Inflammatory macrophage (primary cell): ENCODE measurements around the gene ANKDD1A.
A peak's percentile ranks its signal among the peaks of the same experiment; 100 is the strongest.

Source experiments
- DNase-seq, 2 donors: peaks; one replicate each; pipeline ENCODE4 v3.0.0-alpha.2; 2020 to 2022
- total RNA-seq, 18 experiments: gene quantifications; one replicate each; lab custom pipeline; 2026; ENCODE audit warnings: mixed read lengths in 6 of 18, inconsistent platforms in 2 of 18; lab: John Stamatoyannopoulos, UW

Gene ANKDD1A
- 0.65 to 7.6 (median 1.8) reads per million in 18 experiments for total RNA-seq

DNA sequence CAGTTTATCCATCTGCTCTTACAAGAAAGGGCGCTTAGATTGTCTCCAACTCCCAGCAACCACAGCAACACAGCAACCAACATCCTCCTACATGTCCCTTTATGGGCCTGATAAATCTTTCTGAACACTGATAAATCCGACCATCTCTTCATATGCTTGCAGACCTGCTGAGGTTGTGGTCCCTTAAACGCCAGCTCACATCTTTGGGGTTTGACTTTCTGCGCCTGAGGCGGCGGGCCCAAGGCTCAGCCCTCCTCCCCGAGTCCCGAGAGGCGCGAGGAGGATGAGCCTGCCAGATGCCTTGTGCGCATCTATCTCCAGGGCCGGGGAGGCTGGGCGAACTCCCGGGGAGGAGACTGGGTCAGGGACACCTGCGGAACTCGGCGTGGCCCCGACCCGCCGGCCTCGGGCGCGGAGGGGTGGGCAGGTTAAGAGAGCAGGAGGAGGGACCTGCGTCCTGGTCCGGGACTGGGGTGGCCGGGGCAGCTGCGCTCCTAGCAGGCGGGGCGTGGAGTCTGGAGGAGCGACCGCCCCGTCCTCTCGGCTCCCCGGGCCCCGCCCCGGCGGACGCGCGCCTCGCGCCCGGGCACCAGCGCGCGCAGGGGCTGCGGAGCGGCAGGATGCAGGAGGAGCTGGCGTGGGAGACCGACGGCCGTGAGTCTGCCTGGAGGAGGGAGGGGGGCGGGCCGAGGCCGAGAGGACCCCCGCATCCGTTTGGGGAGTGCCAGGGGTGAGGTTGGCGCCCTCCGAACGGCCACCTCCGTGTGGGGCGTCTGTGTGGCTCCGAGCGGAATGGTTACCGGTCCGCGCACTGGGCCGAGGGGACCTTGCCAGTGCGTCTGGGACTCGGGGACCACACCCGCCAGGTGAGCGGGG lies at the start of gene ANKDD1A:
Gene ANKDD1A (plus strand): TSS at position 592 of the 876 bp plus-strand sequence. CDS start 29 bp downstream, at position 621.
- DNase-seq = peak in 1 of 2 donors; percentile 26

DNA sequence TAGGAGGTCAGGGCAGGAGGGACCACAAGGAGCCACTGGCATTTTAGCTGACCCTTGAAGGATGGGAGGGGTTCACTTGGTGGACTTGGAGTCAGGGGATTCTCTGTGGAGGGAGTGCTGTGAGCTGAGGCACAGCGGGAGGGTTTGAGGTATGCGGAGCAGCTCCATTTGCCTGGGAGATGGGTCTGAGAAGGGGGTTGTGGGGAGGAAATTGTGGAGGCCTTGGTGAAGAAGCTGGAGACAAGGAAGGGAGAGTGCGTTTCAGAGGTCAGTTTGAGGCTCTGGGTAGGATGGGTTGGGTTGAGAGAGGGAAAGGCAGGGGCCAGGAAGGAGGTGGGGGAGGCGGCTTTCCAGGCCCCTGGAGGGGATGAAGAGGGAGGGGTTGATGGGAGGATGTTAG lies 49.7 kb upstream of the ANKDD1A start:
- DNase-seq = no peak

DNA sequence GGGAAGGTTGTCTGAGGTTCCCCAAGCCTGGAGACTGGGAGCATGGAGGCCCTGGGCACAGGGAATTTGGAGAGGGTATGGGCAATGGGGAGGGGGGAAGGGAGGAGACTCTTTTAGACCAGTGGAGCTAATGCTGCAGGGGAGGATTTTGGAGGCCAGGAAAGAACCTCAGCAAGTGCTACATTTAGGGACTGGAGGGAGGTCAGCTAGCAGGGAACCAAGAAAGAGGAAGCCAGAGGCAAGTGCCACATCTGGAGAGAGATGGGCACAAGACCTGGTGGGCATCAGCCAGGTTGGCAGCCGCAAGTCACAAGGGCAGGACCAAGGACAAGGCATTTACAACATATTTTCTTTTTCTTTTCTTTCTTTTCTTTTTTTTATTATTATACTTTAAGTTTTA lies 49.3 kb upstream of the ANKDD1A start:
- no peak for DNase-seq

DNA sequence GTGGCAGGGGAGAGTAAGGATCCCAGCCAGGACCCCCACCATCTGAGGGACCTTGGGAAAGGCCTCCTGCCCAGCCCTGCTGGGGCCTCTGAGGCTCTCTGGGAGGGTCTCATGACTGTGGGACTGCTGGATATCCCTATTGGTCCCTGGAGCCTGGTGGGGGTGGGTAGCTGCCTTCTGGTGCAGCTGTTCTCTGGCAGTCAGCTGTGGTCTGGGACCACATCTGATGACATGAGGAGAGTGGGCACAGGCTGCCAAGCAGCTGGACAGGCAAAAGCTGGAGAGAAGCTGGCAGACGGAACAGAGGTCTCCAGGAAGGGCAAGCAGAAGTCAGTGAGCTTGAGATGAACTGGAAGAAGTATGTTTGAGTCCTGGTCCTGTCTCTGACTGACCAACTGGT lies 47.6 kb upstream of the ANKDD1A start:
- DNase-seq = no peak

DNA sequence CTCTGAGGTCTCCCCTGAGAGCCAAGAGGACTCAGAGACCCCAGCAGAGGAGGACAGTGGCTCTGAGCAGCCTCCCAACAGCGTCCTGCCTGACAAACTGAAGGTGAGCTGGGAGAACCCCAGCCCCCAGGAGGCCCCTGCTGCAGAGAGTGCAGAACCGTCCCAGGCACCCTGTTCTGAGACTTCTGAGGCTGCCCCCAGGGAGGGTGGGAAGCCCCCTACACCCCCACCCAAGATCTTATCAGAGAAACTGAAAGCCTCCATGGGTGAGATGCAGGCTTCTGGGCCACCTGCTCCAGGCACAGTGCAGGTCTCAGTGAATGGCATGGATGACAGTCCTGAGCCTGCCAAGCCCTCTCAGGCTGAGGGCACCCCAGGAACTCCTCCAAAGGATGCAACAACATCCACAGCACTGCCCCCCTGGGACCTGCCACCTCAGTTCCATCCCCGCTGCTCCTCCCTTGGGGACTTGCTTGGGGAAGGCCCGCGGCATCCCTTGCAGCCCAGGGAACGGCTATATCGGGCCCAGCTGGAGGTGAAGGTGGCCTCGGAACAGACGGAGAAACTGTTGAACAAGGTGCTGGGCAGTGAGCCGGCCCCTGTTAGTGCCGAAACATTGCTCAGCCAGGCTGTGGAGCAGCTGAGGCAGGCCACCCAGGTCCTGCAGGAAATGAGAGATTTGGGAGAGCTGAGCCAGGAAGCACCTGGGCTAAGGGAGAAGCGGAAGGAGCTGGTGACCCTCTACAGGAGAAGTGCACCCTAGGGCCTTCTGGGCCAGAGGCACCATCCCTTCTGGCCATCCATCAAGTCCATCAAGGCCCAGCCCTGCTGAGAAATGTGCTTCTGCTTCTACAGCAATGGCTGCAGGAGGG lies 46.3 kb upstream of the ANKDD1A start:
- DNase-seq = no peak

DNA sequence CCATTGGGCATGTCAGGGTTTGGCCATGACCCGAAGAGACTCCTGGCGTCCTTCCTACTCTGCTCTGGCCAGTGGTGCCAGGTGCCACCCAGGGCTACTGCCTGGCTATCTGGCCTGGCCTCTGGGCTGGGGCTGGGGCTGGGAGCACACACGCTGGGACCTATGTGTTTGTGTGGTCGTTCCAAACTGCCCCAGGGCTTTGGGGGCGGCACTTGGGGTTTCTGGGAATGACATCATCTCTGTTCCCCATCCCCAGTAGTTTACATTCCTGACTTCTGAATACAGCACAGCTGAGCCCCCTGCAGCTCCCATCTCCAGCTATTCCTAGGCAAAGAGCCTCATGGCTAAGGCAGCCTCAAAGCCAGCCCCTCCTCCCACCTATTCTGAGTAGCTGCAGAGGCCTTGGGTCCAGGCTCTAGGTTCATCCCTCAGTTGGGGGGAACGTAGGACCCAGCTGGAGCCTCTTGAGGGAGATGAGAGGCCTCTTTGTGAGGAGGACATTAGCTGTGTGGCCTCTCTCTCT lies 45.6 kb upstream of the ANKDD1A start:
- no peak for DNase-seq

DNA sequence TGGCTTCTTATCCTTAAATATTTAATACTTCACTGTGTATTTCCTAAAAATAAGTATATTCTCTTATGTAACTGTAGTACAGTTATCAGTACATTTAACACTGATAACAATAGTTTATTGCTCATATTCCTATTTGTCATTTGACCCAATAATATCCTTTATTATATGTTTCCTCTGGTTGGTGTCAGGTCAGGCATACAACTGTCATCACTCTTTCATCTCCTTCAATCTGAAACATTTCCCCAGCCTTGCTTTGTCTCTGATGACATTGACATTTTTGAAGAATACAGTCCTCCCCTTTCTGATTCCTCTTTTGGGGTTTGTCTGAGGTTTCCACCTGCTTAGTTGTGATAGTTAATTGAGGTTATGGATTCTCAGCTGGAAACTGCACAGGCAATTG lies 42.2 kb upstream of the ANKDD1A start:
- no peak for DNase-seq

DNA sequence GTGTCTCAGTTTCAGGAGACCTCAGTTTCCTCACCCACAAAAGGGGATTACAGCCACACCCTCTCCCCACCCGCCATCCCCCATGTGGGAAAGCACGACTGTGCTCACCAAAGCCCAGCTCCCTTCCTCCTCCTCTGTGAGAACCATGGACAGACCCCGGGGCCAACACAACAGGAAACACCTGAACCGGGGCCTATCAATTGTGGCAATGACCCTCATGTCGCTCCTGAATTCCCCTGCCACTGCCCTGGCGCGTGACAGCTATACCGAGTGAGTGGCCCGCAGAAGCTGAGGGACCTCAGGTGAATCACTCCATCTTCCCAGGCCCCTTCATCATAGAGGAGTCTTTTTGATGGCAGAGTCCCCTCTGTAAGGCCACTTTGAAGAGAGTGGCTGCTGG lies 41.3 kb upstream of the ANKDD1A start:
- no peak for DNase-seq

DNA sequence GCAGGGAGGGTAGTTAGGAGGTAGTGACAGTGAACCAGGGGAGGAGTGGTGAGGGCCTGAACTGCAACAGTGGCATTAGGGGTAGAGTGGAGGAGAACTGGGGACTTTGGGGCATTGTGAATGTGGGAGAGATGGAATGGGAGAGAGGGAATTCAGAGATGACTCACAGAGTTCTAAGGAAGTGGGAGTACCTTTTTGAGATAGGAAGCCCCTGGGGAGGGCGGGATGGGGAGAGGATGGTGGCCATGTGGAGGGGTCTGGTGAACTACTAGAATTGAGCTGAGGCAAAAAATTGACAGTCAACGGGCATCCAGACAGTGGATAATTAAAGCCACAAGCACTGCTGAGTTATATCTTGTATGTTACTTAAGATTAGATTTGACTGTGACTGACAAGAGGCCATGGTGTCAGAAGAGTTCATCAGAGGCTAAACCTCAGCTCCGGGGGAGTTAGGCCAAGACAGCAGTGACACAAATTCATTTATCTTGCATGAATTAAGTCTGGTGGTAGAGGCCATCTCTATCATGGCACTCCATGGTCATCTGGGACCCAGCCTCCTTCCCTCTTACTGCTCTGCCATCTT lies 36.0 kb upstream of the ANKDD1A start:
- DNase-seq = no peak

DNA sequence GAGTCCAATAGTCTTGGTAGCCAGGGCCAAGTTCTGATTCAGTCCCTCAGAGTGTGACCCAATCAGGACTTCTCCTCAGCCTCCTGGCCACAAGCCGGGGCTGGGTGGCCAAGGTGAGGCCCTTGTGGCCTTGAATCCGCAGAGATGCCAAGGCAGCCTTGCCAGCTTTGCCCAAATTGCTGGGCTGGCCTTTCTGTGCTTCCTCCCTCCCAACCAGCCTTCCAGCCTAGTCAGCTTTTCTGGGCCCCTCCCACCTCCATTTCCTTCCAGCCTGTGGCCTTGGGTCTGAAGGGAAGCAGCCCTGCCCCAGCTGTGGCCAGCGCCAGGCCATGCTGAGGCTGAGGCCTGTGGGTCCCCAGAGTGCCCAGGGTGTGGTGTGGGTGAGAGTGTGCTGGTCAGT lies 34.3 kb upstream of the ANKDD1A start:
- peak; percentile 85 to 87 for DNase-seq

DNA sequence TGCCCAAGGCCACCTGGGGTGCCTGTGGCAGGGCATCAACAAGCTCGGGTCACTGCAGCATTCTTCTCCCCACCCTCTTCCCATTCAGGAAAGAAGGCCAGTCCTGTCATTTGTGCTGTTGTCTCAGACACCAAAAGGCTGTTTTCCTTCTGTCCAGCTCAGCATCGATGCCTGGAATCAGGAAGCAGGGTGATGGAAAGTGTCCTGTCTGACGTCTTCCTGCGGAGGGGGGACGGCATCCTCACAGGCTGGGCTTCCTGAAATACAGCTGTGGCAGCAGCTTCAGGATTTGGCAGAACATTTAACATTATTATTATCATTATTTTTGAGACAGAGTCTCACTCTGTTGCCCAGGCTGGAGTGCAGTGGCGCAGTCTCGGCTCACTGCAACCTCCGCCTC lies 33.0 kb upstream of the ANKDD1A start:
- peak in 1 of 2 donors; percentile 45 for DNase-seq

DNA sequence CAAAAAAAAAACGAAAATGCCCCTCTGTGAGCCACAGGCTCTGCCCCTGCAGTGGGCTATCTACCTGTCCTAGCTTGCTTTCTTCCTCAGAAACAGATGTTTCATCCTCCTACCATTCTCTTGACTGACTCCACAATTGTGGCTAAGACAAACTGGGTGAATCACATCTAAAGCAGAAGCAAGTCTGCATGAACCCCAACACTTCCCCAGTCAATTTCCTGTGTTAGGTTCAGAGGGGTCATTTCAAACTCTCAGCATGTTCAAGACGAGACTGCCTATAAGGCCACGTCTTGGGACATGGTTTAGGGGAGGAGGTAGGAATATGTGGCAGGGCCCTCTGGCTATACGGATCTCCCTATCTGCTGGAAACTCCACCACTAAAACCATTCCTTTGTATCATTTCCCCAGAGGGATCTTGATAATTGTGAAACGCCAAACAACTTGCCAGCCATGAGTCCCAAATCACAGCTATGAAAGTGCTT lies 28.6 kb upstream of the ANKDD1A start:
- DNase-seq = peak; percentile 94 to 95

DNA sequence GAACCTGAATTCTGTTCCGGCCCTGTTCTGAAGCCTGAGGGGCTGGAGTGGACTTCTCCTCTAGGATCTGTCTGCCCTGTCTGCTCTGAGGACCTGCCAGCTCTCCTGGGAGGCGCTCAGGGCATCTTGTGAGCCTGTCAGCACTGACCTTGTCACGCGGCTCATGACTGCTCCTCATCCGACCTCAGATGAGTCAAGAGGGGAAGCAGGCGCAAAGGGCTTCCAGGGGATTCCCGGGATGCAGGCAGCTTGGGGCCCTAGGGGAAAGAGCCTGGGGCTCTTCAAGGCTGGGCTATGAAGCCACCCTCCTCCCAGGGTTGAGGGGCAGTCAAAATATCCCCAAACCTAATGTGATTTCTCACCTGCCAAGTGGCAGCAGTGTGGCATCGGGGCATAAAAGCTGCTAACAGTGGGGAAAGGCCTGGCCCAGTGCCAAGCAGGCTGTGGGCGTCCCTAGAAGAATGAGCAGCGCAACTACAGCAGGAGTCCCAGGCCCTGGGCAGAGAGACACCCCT lies 27.6 kb upstream of the ANKDD1A start:
- peak; percentile 96 to 99 for DNase-seq

DNA sequence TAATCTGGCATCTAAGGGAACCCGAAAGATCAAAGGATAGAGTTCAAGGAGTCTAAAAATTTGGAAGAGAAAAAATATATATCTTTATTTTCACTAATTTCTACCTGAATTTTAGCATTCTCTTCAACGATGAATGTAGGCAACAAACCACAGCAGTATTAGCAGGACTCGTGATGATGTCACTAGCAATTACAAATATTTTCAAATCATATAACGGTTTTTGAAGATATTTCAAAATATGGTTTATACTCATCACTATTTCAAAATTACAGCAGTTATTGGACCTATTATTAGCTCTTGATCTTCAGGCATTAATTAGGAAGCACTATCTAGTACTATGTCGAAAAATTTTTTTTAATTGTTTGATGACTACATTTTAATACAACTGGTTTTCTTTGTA lies 27.0 kb upstream of the ANKDD1A start:
- DNase-seq = peak; percentile 44 to 80

DNA sequence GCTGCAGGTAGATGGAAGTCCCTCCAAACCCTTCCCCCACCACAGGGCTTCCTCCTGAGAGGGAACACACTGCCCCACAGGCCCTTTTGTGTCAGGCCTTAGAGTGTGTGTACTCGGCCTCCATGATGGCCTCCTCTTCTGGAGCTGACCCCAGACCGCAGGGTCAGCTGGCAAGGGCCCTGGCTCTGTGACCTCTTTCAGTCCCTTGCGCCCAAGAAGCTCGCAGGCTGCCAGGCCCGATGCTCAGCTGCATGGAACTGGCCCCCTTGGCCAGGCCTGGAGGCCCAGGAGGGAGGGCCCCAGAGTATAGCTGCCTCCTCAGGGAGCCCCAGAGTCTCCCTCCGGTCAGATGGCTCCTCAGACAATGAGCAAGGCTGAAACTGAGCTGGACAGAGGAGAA lies 23.4 kb upstream of the ANKDD1A start:
- DNase-seq = no peak

DNA sequence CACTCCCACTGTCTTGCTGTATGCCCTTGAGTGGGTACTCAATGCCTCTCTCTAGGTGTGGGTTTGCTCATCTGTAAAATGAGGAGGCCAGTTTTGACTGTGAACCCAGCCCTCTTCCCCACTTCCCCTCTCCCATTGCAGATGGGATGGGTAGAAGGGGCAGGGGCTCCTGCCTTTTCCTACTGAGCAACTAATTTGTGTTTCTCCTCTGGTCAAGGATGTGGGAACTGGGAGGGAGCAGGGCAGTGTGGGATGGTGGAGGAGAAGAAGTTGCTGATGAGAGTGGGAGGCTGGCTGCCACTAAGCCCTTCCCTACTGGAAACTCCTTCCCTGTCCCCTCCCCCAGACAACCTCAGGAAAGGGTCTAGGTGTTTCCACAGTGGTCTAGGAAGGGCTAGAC lies 20.1 kb upstream of the ANKDD1A start:
- DNase-seq = peak; percentile 6 to 63

DNA sequence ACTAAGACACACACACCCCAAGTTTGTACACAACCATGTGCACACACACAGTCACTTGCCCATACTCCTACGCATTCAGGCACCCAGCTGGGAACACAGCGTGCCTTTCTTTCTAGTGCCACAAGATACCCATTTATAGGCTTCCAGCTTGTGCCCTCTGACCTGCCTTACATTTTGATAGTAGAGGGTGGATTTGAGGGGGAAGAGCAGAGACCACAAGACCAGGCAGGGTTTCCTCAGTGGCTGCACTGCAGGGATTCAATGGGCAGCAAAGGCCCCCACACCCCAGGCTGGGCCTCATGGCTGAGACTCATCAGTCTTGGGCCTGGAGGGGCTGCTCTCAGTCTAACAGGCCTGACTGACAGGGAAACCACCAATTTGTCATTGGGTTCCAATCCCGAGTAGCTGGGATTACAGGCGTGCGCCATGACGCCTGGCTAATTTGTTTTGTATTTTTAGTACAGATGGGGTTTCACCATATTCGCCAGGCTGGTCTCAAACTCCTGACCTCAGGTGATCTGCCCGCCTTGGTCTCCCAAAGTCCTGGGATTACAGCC lies 18.8 kb upstream of the ANKDD1A start:
- DNase-seq = peak; percentile 80 to 84

DNA sequence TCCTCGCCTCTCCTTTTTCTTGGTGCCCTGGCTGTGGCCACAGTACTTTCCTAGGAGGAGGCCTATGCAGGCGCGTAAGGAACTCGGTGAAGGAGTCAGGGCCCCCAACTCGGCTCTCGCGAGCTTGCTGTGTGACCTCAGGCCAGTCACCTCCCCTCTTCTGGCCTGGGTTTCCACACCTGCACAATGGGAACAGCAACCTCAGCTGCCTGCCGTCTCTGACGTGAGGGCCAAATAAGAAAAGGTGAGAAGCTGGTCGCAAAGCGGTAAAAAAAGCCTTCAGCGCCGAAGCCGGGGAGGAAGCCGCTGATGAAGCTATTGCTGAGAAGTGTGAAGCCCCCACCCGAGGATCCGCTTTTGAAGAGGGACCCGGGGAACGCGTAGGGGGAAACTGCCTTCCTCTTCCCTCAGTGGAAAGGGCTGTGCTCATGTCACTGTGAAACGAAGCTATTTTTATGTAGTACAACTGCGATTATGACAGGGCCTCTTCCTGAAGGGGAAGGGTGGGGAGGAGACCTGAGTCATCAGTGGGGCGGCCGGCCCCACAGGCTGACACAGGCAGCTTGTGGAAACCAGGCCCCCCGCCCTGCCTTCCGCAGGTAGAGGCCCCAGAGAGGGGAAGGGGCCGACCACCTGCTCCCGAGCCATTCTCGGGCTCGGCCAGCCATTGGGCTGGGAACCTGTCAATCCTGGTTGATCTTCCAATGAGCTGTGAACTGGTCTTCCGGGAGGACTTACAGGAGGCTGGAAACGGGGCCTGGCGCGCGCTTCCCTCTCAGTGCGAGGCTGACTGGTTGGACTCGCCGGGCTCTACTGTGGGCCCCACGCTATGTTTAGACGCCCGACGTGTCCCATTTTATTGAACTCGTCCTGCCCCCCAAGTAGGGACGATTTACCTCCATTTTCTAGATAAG lies 18.0 kb upstream of the ANKDD1A start:
- peak; percentile 98 to 99 for DNase-seq

DNA sequence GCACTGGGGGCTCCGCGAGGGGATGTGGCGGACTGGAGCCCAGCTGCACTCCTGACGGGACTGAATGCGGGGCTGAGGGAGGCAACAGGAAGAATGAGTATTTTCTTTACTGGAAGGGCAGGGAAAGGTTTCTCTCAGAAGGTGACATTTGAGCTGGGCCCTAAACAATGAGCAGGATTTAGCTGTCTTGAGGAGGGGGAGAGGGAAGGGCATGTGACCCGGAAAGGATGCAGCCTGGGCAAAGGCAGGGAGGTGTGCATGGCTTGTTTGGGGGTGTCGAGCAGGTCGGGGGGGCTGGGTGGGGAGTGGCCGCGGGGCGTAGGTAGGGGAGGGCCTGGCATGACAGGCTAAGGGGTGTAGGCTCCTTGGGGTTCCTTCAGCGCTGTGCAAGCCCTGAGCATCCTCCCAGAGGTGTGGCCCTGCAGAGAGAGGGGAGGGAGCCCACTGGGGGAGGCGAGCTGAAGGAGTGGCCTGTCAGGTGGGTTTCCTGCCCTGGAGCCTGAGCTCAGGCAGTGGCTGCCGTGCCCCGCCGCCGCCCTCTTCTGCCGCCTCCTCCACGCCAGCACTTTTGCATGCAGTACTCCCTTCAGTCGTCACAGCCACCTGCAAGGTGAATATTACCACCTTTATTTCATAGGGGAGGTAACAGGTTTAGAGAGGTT lies 17.2 kb upstream of the ANKDD1A start:
- DNase-seq = peak in 1 of 2 donors; percentile 71
